Testis (tissue), 3 donors: Measurements from ENCODE around the gene ZNF70. TPM values are rescaled to one million over a fixed set of nuclear protein-coding genes. Genes with fewer than 3 reads are reported as not detected.

ENCODE experiments used
- DNase-seq: peaks from one replicate; pipeline ENCODE4 v3.0.0-alpha.2; 2019
- H3K27ac ChIP-seq, 2 donors: fragments of 200-600 bp; sonication (generic); one replicate each; pipeline ENCODE4 v1.5.1; 2019
- H3K27me3 ChIP-seq: fragments of 200-600 bp; sonication (generic); one replicate; pipeline ENCODE4 v1.5.1; 2019
- H3K36me3 ChIP-seq: fragments of 200-600 bp; sonication (generic); one replicate; pipeline ENCODE4 v1.5.1; 2017; ENCODE audit warnings: low read depth; ENCODE audit errors: missing control alignments
- H3K4me1 ChIP-seq: fragments of 200-600 bp; sonication (generic); one replicate; pipeline ENCODE4 v1.5.1; 2019
- H3K4me3 ChIP-seq, 2 donors: fragments of 200-600 bp; sonication (generic); one replicate each; pipeline ENCODE4 v1.5.1; 2017 to 2019
- H3K9me3 ChIP-seq: fragments of 200-600 bp; sonication (generic); one replicate; pipeline ENCODE4 v1.5.1; 2017
- POLR2A ChIP-seq: fragments of 450-650 bp; IDR thresholded peaks from one replicate; pipeline ENCODE4 v1.6.1; 2017; ENCODE audit warnings: antibody characterized with exemption, mild to moderate bottlenecking, moderate library complexity
- WGBS, 2 donors: methylation state at CpG; one replicate each; pipeline ENCODE4 v1.1.5; 2018; 5-methylcytosine and 5-hydroxymethylcytosine counted together
- intact Hi-C: fragments of 100-400 bp; cut with DNase I; formaldehyde crosslinking; loops from one replicate; pipeline ENCODE4 v1.15.1; 2023; ENCODE audit warnings: low total_unique reads
- polyA plus RNA-seq: library from polyadenylated mRNA; stranded (reverse); fragments of 350-450 nt; fragmentation: Illumina TruSeq; extraction: RNeasy Lipid Tissue Mini Kit (QIAGEN cat#74804); gene quantifications from one replicate; pipeline ENCODE4 v1.2.3, GENCODE V29; 2014; ENCODE audit warnings: low read depth, low replicate concordance; ENCODE audit not compliant: insufficient read depth
- total RNA-seq, 2 donors: library from RNA; depleted of rRNA; stranded (reverse); fragments of >200 nt; gene quantifications; one replicate each; pipeline ENCODE4 v1.2.3, GENCODE V29; 2016
- TF ChIP-seq, protein P1 (sequence below), 3 experiments: fragments of 450-650 bp in 2 of 3; fragments of 200-600 bp in 1 of 3; sonication (generic) in 1 of 3; IDR thresholded peaks; one replicate each; pipeline ENCODE4 v1.5.1; 2016 to 2019; ENCODE audit warnings: antibody characterized with exemption in 3 of 3, mild to moderate bottlenecking in 2 of 3, moderate library complexity in 1 of 3

Gene ZNF70
- total and polyA plus RNA-seq, 3 donors from 2014 or later, result 2.9 to 8.7 (median 7.2) TPM

DNA sequence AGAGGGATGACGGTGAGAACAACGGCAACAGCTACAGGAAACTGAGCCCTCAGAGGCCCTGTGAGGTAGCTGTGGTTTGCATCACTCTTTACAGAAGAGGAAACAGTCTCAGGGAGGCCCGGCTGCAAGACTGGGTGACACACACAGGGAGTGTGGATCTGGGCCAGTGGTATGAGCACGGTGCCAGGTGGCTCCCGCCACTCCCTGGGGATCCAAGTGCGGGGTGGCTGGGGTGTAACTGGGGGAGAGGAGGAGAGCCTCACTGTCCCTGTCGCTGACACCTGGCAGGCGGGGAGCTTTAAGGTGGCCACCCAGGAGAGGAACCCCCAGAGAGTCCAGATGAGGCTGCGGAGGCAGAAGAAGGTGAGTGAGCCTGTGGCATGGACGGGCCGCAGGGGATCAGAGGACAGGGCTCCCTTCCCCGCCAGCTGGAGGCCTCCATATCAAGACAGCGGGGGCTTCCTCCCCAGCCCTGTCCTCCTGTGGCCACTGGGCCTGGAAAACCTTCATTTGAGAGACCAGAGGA is 54.5 kb downstream of the ZNF70 start:
- intact Hi-C loops, result no loop called here
- DNase-seq, result no peak
- no peaks in the 10 kb centered on the region for H3K36me3 ChIP-seq
- H3K4me3 ChIP-seq, result no peak overlapping the region
- H3K4me1 ChIP-seq, result no peaks in the 10 kb centered on the region
- 81 to 89% methylated on average over 10 to 13 of the region's 13 CpGs for WGBS, 2 donors
- H3K27me3 ChIP-seq, result no peaks in the 10 kb centered on the region
- TF ChIP-seq, protein P1, sequence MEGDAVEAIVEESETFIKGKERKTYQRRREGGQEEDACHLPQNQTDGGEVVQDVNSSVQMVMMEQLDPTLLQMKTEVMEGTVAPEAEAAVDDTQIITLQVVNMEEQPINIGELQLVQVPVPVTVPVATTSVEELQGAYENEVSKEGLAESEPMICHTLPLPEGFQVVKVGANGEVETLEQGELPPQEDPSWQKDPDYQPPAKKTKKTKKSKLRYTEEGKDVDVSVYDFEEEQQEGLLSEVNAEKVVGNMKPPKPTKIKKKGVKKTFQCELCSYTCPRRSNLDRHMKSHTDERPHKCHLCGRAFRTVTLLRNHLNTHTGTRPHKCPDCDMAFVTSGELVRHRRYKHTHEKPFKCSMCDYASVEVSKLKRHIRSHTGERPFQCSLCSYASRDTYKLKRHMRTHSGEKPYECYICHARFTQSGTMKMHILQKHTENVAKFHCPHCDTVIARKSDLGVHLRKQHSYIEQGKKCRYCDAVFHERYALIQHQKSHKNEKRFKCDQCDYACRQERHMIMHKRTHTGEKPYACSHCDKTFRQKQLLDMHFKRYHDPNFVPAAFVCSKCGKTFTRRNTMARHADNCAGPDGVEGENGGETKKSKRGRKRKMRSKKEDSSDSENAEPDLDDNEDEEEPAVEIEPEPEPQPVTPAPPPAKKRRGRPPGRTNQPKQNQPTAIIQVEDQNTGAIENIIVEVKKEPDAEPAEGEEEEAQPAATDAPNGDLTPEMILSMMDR (IDR thresholded peaks at IDR 0.05), result no peak
- no peak for TF ChIP-seq POLR2A
- no peaks in the 10 kb centered on the region for H3K9me3 ChIP-seq
- H3K27ac ChIP-seq, result no peak overlapping the region

- Histone ChIP-seq H3K4me1 (no peaks in the 10 kb centered on the region), H3K36me3 (no peaks in the 10 kb centered on the region), H3K27ac (no peak overlapping the region), H3K27me3 (no peaks in the 10 kb centered on the region), H3K9me3 (no peaks in the 10 kb centered on the region), H3K4me3 (no peak overlapping the region)
- TF ChIP-seq, protein P1 (IDR thresholded peaks at IDR 0.05), result no peak
- no peak for TF ChIP-seq POLR2A
- intact Hi-C loops, result no loop called here
- DNase-seq, result no peak
- WGBS, 2 donors, result 90 to 92% methylated on average over 15 to 19 of the region's 19 CpGs
Observed at GRCh38 chr22:23695571-23696325, 55.2 kb downstream of the ZNF70 start.

DNA sequence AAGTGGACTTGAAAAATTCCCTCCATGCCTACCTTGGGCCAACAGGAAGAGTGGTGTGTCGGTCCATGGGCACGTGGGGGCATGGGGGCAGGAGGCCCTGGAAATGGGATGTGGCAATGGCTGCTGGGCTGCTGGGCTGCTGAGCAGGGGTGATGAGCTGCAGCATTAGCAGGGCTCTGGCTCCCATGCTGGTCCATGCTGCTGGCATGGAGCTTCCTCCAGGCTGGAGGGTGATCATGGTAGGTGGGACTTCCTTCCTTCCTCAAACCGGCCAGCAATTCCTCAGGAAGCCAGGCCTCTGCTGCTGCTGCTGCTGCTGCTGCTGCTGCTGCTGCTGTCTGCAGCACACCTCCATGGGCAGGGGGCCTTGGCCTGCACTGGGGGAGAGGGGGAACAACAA is 55.8 kb downstream of the ZNF70 start:
- Histone ChIP-seq H3K27me3 (no peaks in the 10 kb centered on the region), H3K27ac (no peak overlapping the region), H3K36me3 (no peaks in the 10 kb centered on the region), H3K4me1 (no peaks in the 10 kb centered on the region), H3K9me3 (no peaks in the 10 kb centered on the region), H3K4me3 (no peak overlapping the region)
- intact Hi-C loops, result no loop called here
- WGBS, 2 donors, result 75 to 97% methylated on average over 3 of the region's 3 CpGs
- TF ChIP-seq POLR2A, result no peak
- TF ChIP-seq, protein P1 (IDR thresholded peaks at IDR 0.05), result no peak
- no peak for DNase-seq

GRCh38 chr22:23693979-23694680 is 56.8 kb downstream of the ZNF70 start:
- intact Hi-C loops, result no loop called here
- no peaks in the 10 kb centered on the region for H3K27me3 ChIP-seq
- no peak overlapping the region for H3K27ac ChIP-seq
- peaks cover 3% of the 10 kb centered on the region for H3K4me1 ChIP-seq
- no peak for DNase-seq
- no peak for TF ChIP-seq POLR2A
- TF ChIP-seq, protein P1 (IDR thresholded peaks at IDR 0.05), result no peak
- no peaks in the 10 kb centered on the region for H3K9me3 ChIP-seq
- 90 to 92% methylated on average over 10 to 11 of the region's 11 CpGs for WGBS, 2 donors
- H3K4me3 ChIP-seq, result no peak overlapping the region
- H3K36me3 ChIP-seq, result no peaks in the 10 kb centered on the region
